HG03139 (cell line): Measurements from ENCODE around the gene BRIX1.
A peak's percentile ranks its signal among the peaks of the same experiment; 100 is the strongest.
"Not testable (repeated sequence)": the region's sequence is repeated elsewhere in the genome, so short reads cannot be mapped to it uniquely, and the experiment has no call there.

Experiments used
- ATAC-seq: cut with Tn5 transposase; IDR thresholded peaks from one replicate; pipeline ENCODE4 v1.9.1; 2021; ENCODE audit not compliant: unreplicated experiment

Gene BRIX1

DNA sequence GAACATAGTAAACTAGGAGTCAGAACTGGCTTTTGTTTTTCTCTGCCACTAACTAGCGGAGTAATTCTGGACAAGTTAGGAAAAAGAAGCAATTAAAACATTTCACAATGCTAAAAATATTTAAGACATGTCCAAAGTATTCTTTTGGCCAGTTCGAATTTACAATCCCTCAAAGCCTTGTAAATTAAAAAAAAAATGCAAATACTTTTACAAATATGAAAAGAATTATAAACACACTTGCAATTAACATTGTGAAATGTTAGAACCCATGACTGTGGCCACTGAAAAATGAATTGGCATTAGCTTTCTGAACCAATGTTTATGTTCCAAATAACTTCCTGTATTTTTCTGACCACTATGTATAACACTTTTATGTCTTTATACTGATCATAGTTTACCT, 2.4 kb upstream of the BRIX1 start:
- ATAC-seq = no peak

DNA sequence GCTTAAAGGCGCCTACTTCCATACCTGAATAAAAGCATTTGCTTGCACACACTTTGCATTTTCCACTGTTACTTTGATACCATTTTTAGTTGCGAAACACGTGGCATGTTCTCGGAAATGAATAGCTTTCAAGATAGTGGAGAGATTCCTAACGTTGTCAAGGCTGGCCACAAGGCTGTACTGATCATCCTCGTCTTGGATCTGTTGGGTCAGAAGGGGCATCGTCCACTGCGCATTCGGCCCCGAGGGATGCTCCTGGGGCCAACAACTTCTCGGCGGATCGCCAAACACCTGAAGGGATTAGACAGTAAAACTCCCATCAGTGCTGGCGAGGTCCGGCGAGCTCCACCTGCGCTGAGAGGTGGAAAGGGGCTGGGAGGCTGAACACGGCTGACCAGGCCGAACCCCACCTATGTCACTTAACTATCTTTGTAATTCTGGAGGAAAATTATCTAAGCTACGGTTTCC, 806 bp upstream of the BRIX1 start:
- peak; percentile 11 for ATAC-seq

DNA sequence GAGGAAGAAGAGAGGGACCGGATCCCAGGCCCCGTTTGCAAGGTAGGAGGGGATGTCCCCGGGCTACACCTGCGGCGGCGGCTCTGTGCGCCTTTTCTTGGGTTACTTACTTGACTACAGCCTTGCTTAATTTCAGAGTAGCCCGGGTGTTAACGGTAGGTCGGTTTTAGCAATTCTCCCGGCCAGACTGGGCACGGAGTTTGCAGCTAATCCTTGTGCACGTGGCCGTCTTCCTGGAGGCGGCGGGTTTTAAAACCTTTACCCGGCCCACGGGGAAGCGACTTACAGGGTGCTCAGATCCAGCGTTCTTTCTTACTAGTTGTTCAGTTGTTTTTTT, 313 bp downstream of the BRIX1 start:
- ATAC-seq = peak; percentile 7

DNA sequence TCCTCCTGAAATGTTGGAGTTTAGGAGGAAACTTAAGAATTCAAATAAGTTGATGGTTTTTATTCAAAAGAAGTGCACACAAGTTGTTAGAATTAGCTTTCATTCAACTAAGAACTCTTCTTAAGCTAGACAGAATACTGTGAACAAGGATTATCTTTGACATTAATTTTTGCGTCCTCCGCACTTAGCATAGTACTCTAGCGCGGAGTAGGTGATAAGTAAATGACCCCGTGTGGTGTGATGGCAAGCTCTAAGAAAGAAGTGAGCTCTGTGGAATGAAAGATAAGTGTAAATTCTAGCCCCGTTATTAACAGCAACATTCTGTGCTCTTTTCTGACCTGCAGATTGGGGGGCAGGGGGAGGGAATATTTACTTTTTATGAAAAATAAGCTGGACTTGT, 1.0 kb downstream of the BRIX1 start:
- ATAC-seq = no peak

GRCh38 chr5:34918025-34918424, 2.5 kb downstream of the BRIX1 start:
- no peak for ATAC-seq

DNA sequence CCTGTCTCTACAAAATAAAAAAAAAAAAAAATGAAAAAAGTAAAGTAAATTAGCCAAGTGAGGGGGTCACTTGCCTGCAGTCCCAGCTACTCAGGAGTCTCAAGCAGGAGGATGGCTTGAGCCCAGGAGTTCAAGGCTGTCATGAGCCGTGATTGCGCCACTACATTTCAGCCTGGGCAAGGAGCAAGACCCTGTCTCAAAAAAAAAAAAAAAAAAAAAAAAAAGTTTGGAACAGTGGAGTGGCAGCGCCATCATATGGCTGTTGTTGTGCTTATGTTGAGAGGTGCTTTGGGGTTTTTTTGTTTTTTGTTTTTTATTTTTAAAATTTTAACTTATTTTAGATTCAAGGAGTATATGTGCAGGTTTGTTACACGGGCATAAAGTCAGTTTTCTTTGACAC, 3.6 kb downstream of the BRIX1 start:
- ATAC-seq = no peak

- not testable (repeated sequence) for ATAC-seq
Measured at GRCh38 chr5:34923256-34923655, 7.7 kb downstream of the BRIX1 start.

DNA sequence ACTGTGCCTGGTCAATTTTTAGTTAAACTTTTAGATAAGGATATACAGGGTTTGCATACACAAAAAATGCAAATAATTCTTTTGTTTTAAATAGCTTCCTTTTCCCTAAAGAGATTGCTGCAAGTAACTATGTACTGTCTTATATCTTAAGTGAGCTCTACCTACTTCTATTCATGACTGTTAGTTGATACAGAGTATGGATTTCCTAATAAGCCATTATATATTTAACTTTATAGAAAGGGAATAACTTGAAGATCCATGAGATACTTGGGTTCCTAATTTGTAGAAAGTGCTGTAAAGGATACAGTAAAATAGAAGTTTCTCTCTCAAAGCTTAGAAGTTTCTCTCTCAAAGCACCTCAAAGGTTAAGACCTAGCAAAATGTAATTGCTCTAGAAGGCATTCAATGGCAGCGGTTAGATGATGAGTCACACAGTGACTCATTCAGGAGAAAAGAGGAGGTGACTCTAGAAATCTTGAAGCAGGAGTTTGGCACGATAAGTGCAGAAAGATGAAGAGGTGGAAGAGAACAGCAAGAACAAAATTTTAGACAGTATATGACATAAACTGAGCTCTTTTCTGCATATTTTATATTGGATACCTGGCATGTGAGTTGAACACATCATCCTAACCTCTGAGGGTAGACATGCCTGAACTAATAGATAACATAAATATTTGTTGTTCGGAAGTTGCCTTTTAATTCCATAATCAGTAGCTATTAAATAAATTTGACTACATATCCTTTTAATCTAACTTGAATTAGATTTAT, 8.4 kb downstream of the BRIX1 start:
- no peak for ATAC-seq

- no peak for ATAC-seq
Measured at GRCh38 chr5:34924462-34924765, 8.9 kb downstream of the BRIX1 start.

DNA sequence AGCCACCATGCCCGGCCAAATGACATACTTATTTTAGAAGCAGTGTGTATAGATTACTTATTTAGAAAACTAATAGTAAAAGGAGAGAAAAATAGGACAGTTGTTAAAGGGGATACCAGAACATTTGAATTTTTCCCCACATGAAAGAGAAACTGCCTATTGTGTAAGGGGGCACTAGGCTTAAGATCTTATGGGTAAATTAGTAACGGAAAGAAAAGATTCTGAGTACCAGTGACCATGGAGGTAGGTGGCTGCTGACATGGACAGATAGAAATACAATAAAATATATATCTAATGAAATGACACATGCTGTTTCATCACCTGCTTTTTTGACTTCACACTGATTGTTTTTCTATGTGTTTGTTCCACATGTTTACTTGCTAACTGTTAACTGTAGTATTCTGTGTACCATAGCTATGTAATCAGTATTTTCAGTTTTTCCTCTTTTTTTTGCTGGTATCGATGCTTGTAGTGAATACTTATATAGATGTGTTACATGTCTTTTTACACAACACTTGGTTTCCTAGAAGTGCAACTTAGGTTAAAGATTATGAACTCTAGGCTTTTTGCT, 10.9 kb downstream of the BRIX1 start:
- ATAC-seq = no peak

DNA sequence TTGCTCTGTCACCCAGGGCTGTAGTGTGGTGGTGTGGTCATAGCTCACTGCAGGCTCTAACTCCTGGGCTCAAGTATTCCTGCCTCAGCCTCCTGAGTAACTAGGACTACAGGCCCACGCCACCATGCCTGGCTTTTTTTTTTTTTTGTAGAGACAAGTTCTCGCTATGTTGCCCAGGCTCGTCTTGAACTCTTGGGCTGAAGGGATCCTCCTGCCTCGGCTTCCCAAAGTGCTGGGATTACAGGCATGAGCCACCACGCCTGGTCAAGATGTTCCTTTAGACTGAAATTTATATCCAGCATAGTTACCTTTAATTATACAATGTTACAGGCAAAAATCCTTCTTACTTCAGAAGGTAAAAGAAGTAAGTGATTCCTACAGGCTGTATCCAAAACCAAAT, 12.3 kb downstream of the BRIX1 start:
- ATAC-seq = no peak

DNA sequence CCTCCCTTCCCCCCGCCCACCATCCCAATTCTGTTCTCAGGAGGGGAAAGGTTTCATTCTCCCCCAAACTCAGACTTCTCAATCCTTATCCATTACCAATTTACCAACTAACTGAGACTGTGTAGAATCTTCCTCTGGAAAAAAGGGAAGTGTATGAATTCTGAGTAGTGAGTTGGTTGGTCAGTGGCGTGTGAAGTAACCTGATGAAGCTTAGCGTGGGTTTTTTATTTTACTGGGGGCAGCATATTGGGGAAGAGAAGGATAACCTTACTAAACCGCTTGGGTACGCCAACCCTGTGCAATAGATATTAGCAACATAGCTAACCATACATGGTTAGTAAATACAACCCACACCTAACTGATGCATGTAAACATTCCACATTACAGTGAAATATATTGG, 12.8 kb downstream of the BRIX1 start:
- no peak for ATAC-seq

GRCh38 chr5:34929134-34929719, 13.7 kb downstream of the BRIX1 start, which contains the start of gene DNAJC21:
Gene DNAJC21, plus strand, starts transcription at chr5:34929559. Its CDS starts 261 bp downstream, at chr5:34929820.
- peak; percentile 89 for ATAC-seq

- ATAC-seq = peak; percentile 64
Measured at GRCh38 chr5:34929720-34930461, 14.4 kb downstream of the BRIX1 start.

GRCh38 chr5:34930462-34930844, 14.9 kb downstream of the BRIX1 start:
- no peak for ATAC-seq

- no peak for ATAC-seq
Measured at GRCh38 chr5:34930870-34931269, 15.4 kb downstream of the BRIX1 start.

DNA sequence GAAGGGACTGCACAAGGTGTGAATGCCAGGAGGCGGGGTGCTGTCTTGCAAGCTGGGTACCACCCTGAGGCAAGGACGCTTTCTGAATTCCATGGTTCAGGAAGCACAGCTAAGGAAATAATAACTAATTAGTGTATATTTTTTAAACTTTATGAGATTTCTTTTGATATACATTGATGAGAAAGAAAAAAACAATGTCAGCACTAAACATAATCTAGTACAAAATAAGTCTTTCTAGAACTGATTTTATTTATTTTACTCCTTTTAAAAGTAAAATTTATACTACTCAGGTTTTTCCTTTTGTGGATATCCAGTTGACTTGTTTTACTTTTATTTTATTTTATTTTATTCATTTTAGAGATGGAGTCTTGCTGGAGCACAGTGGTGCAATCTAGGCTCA, 17.4 kb downstream of the BRIX1 start:
- ATAC-seq = no peak

- ATAC-seq = no peak
Measured at GRCh38 chr5:34941936-34942335, 26.4 kb downstream of the BRIX1 start.

- no peak for ATAC-seq
Measured at GRCh38 chr5:34944044-34944443, 28.5 kb downstream of the BRIX1 start.

GRCh38 chr5:34944460-34945047, 29.0 kb downstream of the BRIX1 start:
- no peak for ATAC-seq

GRCh38 chr5:34957321-34957720, 41.8 kb downstream of the BRIX1 start:
- ATAC-seq = no peak
